ENCODE measurements around the gene SVOP. TPM values are rescaled to one million over a fixed set of nuclear protein-coding genes. Genes with fewer than 3 reads are reported as not detected.
"Not testable (repeated sequence)": the region's sequence is repeated elsewhere in the genome, so short reads cannot be mapped to it uniquely, and the experiment has no call there.

Gene SVOP
- total RNA-seq (2014; rRNA removed; shearing (Covaris generic); ENCODE audit: low replicate concordance): not detected in 2 replicates

GRCh38 chr12:109020796-109021380 lies at the start of gene SVOP:
Gene SVOP (minus strand): TSS chr12:109021068. CDS start chr12:109020868, 200 bp downstream.
- peak; percentile 90 for DNase-seq (ENCODE audit: low read depth)
- in situ Hi-C loops (cut with HindIII; ENCODE audit: low pct_unique_long_range_greater_than_20kb, low sequenced_read_pairs): no loop called here

GRCh38 chr12:109069307-109070271 lies 48.7 kb upstream of the SVOP start:
- no peak for DNase-seq (ENCODE audit: low read depth)
- in situ Hi-C loops (cut with HindIII; ENCODE audit: low pct_unique_long_range_greater_than_20kb, low sequenced_read_pairs): no loop called here

DNA sequence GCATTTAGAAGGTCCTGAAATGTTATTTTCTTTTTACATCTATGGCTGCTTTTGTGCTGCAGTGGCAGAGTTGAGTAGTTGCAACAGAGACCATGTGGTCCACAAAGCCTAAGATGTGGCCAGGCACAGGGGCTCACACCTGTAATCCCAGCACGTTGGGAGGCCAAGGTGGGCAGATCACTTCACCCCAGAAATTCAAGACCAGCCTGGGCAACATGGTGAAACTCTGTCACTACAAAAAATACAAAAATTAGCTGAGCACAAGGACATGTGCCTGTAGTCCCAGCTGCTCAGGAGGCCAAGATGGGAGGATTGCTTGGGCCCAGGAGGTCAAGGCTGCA lies 45.0 kb upstream of the SVOP start:
- in situ Hi-C loops (cut with HindIII; ENCODE audit: low pct_unique_long_range_greater_than_20kb, low sequenced_read_pairs): no loop called here
- DNase-seq (ENCODE audit: low read depth): no peak

DNA sequence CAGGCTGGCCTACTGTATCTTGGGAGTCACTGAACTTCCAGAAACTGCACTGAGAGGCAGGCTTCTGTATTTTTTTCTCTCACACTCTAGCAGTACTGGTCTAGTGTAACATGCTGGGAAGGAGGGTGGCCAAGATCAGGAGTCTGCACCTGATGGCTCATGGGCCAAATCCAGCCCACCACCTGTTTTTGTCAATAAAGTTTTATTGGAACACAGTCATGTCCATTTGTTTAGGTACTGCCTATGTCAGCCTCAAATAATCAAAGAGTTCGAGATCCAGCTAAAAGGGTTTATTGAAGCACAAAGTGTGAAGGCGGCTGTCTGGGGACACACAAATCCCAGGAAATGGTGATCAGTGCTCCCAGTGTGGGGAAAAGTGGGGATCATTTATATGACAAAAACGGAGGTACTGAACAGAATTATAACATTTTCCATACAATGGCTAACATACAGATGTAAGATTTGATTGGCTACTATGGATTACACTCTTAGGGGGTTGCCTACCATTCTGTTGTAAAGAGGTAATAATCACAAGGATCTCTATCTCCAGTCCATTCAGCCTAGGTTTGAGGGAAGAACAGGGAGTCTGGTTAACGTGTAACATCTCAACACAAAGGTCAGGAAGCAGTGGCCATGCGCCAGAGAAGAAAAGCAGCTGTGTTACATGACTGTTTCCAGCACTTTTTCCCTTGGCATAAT lies 44.4 kb upstream of the SVOP start:
- DNase-seq (ENCODE audit: low read depth): no peak
- in situ Hi-C loops (cut with HindIII; ENCODE audit: low pct_unique_long_range_greater_than_20kb, low sequenced_read_pairs): no loop called here

DNA sequence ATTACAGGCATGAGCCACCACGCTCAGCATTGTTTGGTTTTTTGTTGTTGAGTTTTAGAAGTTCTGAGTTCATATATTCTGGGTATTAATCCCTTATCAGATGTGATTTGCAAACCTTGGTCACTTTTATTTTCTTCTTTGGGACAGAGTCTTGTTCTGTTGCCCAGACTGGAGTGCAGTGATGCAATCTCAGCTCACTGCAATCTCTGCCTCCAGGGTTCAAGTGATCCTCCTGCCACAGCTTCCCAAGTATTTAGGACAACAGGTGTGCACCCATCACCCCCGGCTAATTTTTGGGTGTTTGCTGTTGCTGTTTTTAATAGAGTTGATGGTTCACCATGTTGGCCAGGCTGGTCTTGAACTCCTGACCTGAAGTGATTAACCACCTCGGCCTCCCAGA lies 43.3 kb upstream of the SVOP start:
- in situ Hi-C loops (cut with HindIII; ENCODE audit: low pct_unique_long_range_greater_than_20kb, low sequenced_read_pairs): no loop called here
- no peak for DNase-seq (ENCODE audit: low read depth)

DNA sequence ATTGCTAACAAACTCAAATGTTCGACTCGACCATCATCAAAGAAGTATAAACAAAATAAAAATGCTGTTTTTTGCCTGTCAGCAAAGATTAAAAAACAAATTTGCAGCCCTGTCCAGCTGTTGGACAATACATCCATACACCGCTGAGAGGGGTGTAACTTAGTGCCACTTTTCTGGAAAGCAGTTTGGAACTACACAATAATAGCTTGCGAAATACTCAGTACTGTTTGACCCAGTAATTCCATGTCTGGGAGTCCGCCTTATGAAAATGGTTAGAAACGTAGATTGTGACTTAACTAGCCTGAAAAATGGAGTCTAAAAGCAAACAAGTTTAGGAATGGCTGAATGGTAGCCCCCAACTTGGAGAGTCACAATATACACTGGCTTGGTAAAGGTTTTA lies 37.9 kb upstream of the SVOP start:
- no peak for DNase-seq (ENCODE audit: low read depth)
- in situ Hi-C loops (cut with HindIII; ENCODE audit: low pct_unique_long_range_greater_than_20kb, low sequenced_read_pairs): no loop called here

DNA sequence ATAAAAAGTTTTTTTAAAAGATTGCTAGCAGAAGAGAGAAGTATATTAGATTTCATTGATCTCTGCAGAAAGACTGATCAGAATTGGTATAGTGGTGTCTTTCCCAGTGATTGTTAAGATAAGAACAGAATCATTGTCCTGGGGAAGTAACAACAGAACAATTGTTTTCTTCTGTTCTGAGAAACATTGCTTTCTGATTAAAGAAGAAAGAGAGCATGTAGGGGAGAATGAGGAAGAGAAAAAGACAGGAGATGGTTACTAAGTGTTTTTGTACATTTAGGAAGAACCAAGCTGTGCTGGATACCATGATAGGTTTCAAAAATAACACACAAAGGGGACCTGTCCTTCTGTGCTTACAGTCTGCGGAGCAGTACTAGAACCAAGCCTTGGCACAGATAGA lies 36.5 kb upstream of the SVOP start:
- in situ Hi-C loops (cut with HindIII; ENCODE audit: low pct_unique_long_range_greater_than_20kb, low sequenced_read_pairs): no loop called here
- no peak for DNase-seq (ENCODE audit: low read depth)

DNA sequence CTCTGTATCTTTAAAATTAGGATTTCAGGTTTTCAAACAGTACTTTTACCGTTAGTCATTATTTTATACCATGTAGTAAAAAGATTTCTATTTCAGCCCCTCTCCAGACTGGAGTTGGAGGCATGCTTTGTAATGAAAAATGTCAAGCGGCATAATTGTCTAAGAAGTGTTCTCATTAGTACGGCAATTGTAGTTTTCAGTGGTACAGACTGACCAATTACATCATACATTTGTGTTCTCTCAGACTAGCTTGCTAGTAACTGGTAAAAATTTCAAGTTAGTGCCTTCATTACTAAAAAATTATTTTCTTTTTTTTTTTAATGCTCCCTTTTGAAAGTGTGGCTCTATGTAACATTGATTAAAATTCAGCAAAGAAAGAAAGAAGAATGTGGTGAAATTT lies 36.0 kb upstream of the SVOP start:
- in situ Hi-C loops (cut with HindIII; ENCODE audit: low pct_unique_long_range_greater_than_20kb, low sequenced_read_pairs): no loop called here
- DNase-seq (ENCODE audit: low read depth): no peak

- DNase-seq (ENCODE audit: low read depth): no peak
- in situ Hi-C loops (cut with HindIII; ENCODE audit: low pct_unique_long_range_greater_than_20kb, low sequenced_read_pairs): no loop called here
Observed at GRCh38 chr12:109054520-109054919, 33.7 kb upstream of the SVOP start.

DNA sequence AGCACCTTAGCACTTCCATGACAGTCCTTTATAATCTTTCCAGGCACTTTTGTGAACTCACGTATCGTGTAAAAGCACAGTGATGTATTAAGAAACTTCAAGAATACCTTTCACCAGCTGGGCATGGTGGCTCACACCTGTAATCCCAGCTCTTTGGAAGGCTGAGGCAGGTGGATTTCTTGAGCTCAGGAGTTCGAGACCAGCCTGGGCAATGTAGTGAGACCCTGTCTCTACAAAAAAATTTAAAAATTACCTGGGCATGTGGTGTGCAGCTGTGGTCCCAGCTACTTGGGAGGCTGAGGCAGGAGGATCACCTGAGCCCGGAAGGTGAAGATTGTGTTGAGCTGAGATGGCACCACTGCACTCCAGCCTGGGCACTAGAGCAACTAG lies 33.3 kb upstream of the SVOP start:
- in situ Hi-C loops (cut with HindIII; ENCODE audit: low pct_unique_long_range_greater_than_20kb, low sequenced_read_pairs); DNase-seq (ENCODE audit: low read depth): not testable (repeated sequence)

GRCh38 chr12:109053382-109054123 lies 32.7 kb upstream of the SVOP start:
- in situ Hi-C loops (cut with HindIII; ENCODE audit: low pct_unique_long_range_greater_than_20kb, low sequenced_read_pairs): no loop called here
- no peak for DNase-seq (ENCODE audit: low read depth)

- in situ Hi-C loops (cut with HindIII; ENCODE audit: low pct_unique_long_range_greater_than_20kb, low sequenced_read_pairs): no loop called here
- peak; percentile 64 for DNase-seq (ENCODE audit: low read depth)
Observed at GRCh38 chr12:109052414-109053323, 31.8 kb upstream of the SVOP start, which contains the start of gene USP30. Gene USP30 (plus strand): TSS chr12:109052576. CDS start chr12:109052679, 103 bp downstream.

DNA sequence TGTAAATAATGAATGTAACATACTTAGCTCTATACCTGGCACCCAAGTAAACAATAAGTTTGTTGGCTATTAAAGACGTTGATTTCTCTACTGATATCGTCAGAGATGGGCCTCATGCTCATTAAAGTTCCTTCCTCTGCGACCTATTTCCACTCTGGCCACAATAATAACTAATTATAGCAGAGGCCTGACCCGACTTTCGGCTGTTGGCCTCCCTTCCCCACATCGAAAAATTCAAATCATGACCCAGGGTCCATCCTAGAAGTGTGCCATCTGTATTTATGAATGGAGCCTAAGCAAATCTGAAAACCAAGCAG lies 31.2 kb upstream of the SVOP start:
- in situ Hi-C loops (cut with HindIII; ENCODE audit: low pct_unique_long_range_greater_than_20kb, low sequenced_read_pairs): no loop called here
- no peak for DNase-seq (ENCODE audit: low read depth)

DNA sequence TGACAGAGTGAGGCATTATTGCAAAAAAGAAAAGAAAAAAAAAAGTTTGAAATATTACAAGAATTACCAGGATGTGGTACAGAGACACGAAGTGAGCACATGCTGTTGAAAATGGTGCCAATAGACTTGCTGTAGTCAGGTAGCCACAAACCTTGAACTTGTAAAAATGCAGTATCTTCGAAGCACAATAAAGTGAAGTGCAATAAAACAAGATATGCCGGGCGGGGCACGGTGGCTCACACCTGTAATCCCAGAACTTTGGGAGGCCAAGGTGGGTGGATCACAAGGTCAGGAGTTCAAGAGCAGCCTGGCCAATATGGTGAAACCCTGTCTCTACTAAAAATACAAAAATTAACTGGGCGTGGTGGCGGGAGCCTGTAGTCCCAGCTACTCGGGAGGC lies 28.9 kb upstream of the SVOP start:
- in situ Hi-C loops (cut with HindIII; ENCODE audit: low pct_unique_long_range_greater_than_20kb, low sequenced_read_pairs); DNase-seq (ENCODE audit: low read depth): not testable (repeated sequence)

DNA sequence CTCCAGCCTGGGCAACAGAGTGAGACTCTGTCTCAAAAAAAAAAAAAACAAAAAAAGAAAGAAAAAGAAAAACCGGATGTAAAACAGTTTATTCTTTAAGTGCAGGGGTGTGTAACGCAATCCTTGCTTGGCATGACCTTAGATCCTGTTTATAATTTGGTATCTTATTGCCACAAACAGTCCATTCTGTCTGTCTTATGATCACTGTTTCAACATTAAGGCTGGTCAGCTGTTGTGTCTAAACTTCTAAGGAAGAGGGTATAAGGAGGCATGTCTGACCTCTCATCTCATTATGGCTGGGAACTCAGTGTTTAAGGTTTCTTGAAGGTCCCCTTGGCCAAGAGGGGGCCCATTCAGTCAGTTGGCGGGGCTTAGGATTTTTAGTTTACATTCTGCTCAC lies 27.8 kb upstream of the SVOP start:
- in situ Hi-C loops (cut with HindIII; ENCODE audit: low pct_unique_long_range_greater_than_20kb, low sequenced_read_pairs); DNase-seq (ENCODE audit: low read depth): not testable (repeated sequence)

- DNase-seq (ENCODE audit: low read depth): no peak
- in situ Hi-C loops (cut with HindIII; ENCODE audit: low pct_unique_long_range_greater_than_20kb, low sequenced_read_pairs): no loop called here
Observed at GRCh38 chr12:109047081-109047805, 26.4 kb upstream of the SVOP start.

DNA sequence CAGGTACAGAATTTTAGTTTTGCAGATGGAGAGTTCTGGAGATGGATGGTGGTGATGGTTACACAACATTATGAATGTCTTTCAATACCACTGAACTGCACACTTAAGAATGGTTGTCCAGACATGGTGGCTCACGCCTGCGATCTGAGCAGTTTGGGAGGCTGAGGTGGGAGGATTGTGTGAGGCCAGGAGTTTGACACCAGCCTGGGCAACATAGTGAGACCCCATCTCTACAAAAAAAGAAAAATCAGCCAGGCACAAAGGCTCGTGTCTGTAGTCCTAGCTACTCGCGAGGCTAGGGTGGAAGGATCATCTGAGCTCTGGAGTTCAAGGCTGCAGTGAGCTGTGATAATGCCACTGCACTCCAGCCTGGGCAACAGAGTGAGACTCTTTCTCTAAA lies 23.4 kb upstream of the SVOP start:
- no peak for DNase-seq (ENCODE audit: low read depth)
- in situ Hi-C loops (cut with HindIII; ENCODE audit: low pct_unique_long_range_greater_than_20kb, low sequenced_read_pairs): no loop called here

Measured in Caki2 (cell line).